WTC11 (cell line): Measurements from ENCODE around the gene SLN. TPM values are rescaled to one million over a fixed set of nuclear protein-coding genes. Genes with fewer than 3 reads are reported as not detected.

Experiments used
- ATAC-seq: fragments of 200-7000 bp; cut with Tn5 transposase; 2 replicates; pipeline ENCODE4 v1.10.0; 2021; ENCODE audit warnings: mild to moderate bottlenecking, moderate library complexity
- CTCF ChIA-PET: fragments of 300-600 bp; sonication (Branson Sonifier 250); formaldehyde crosslinking; loops from one replicate; lab custom pipeline; 2021; ENCODE audit warnings: antibody characterized with exemption; lab: Charles Lee
- POLR2A ChIA-PET: fragments of 350-600 bp; sonication (Branson Sonifier 250); formaldehyde crosslinking; loops from one replicate; lab custom pipeline; 2021; ENCODE audit warnings: antibody characterized with exemption; lab: Charles Lee
- DNase-seq: peaks from one replicate; pipeline ENCODE4 v3.0.0; 2021; ENCODE audit warnings: low spot score
- H3K27ac Mint-ChIP-seq: 2 replicates; pipeline ENCODE4 v1.8.0; 2021; ENCODE audit warnings: mixed read lengths
- H3K27me3 Mint-ChIP-seq: 2 replicates; pipeline ENCODE4 v1.8.0; 2021; ENCODE audit warnings: low read depth, mild to moderate bottlenecking, moderate library complexity, mixed read lengths
- H3K36me3 Mint-ChIP-seq: 2 replicates; pipeline ENCODE4 v1.8.0; 2021; ENCODE audit warnings: mixed read lengths
- H3K4me1 Mint-ChIP-seq: 2 replicates; pipeline ENCODE4 v1.8.0; 2022; ENCODE audit warnings: mixed read lengths
- H3K4me3 Mint-ChIP-seq: 2 replicates; pipeline ENCODE4 v1.8.0; 2021; ENCODE audit warnings: mild to moderate bottlenecking, moderate library complexity, mixed read lengths
- H3K9me3 Mint-ChIP-seq: 2 replicates; pipeline ENCODE4 v1.8.0; 2021; ENCODE audit warnings: mixed read lengths
- AFF4 ChIP-seq: sonication (generic); formaldehyde crosslinking; IDR thresholded peaks from 2 replicates; pipeline ENCODE4 v1.8.1; 2023; ENCODE audit warnings: mild to moderate bottlenecking, missing genetic modification reagents, borderline replicate concordance
- CDX4 ChIP-seq: fragments of 250-450 bp; sonication (Bioruptor Pico); IDR thresholded peaks from 2 replicates; pipeline ENCODE4 v1.9.0; 2021; ENCODE audit warnings: moderate library complexity, mild to moderate bottlenecking, inconsistent platforms, borderline replicate concordance
- FOXJ3 ChIP-seq: sonication (generic); formaldehyde crosslinking; IDR thresholded peaks from 2 replicates; pipeline ENCODE4 v1.9.0; 2021; ENCODE audit warnings: missing genetic modification reagents, mild to moderate bottlenecking, borderline replicate concordance
- GABPB1 ChIP-seq: sonication (generic); formaldehyde crosslinking; IDR thresholded peaks from 2 replicates; pipeline ENCODE4 v1.8.1; 2023; ENCODE audit warnings: mild to moderate bottlenecking, missing genetic modification reagents
- HMGA2 ChIP-seq: fragments of 250-450 bp; sonication (Bioruptor Pico); IDR thresholded peaks from 2 replicates; pipeline ENCODE4 v1.4.0; 2021; ENCODE audit warnings: mild to moderate bottlenecking, moderate library complexity
- JAZF1 ChIP-seq: fragments of 250-450 bp; sonication (Bioruptor Pico); IDR thresholded peaks from 2 replicates; pipeline ENCODE4 v1.9.0; 2021; ENCODE audit warnings: moderate library complexity, mild to moderate bottlenecking, inconsistent platforms
- MLX ChIP-seq: sonication (generic); formaldehyde crosslinking; IDR thresholded peaks from 2 replicates; pipeline ENCODE4 v1.8.1; 2023; ENCODE audit warnings: mild to moderate bottlenecking, missing genetic modification reagents, moderate library complexity
- NFATC4 ChIP-seq: fragments of 250-450 bp; sonication (Bioruptor Pico); IDR thresholded peaks from 2 replicates; pipeline ENCODE4 v1.9.0; 2021; ENCODE audit warnings: mild to moderate bottlenecking
- NR1H2 ChIP-seq: sonication (generic); formaldehyde crosslinking; IDR thresholded peaks from 2 replicates; pipeline ENCODE4 v1.9.0; 2021; ENCODE audit warnings: mild to moderate bottlenecking, moderate library complexity, missing genetic modification reagents
- SOX15 ChIP-seq: fragments of 250-450 bp; sonication (Bioruptor Pico); IDR thresholded peaks from 2 replicates; pipeline ENCODE4 v1.9.0; 2021; ENCODE audit warnings: mild to moderate bottlenecking
- SP1 ChIP-seq: sonication (generic); formaldehyde crosslinking; conservative IDR thresholded peaks from 2 replicates; pipeline ENCODE4 v1.8.1; 2022; ENCODE audit warnings: missing genetic modification reagents
- TCF7 ChIP-seq: sonication (generic); formaldehyde crosslinking; IDR thresholded peaks from 2 replicates; pipeline ENCODE4 v1.8.0; 2022; ENCODE audit warnings: mild to moderate bottlenecking, low read depth, missing genetic modification reagents, moderate library complexity
- TEAD4 ChIP-seq: sonication (generic); formaldehyde crosslinking; IDR thresholded peaks from 2 replicates; pipeline ENCODE4 v1.8.0; 2022; ENCODE audit warnings: mild to moderate bottlenecking, missing genetic modification reagents
- ZNF219 ChIP-seq: sonication (generic); formaldehyde crosslinking; IDR thresholded peaks from 2 replicates; pipeline ENCODE4 v1.8.0; 2023; ENCODE audit warnings: missing genetic modification reagents, mild to moderate bottlenecking, borderline replicate concordance
- ZNF232 ChIP-seq: sonication (generic); formaldehyde crosslinking; IDR thresholded peaks from 2 replicates; pipeline ENCODE4 v1.8.0; 2022; ENCODE audit warnings: mild to moderate bottlenecking, missing genetic modification reagents
- ZNF423 ChIP-seq: fragments of 250-450 bp; sonication (Bioruptor Pico); IDR thresholded peaks from 2 replicates; pipeline ENCODE4 v2.1.2; 2022; ENCODE audit warnings: mild to moderate bottlenecking, moderate library complexity
- total RNA-seq: library from RNA; stranded (reverse); gene quantifications from 3 replicates; pipeline ENCODE4 v1.2.3, GENCODE V29; 2021
- TF ChIP-seq, protein P1 (sequence below): sonication (generic); formaldehyde crosslinking; IDR thresholded peaks from 2 replicates; pipeline ENCODE4 v1.8.0; 2022; ENCODE audit warnings: mild to moderate bottlenecking, missing genetic modification reagents
- TF ChIP-seq, protein P2 (sequence below): sonication (generic); formaldehyde crosslinking; IDR thresholded peaks from 2 replicates; pipeline ENCODE4 v1.8.1; 2022; ENCODE audit warnings: low read depth, missing genetic modification reagents, borderline replicate concordance
- TF ChIP-seq, protein P3 (sequence below): sonication (generic); formaldehyde crosslinking; IDR thresholded peaks from 2 replicates; pipeline ENCODE4 v1.8.0; 2023; ENCODE audit warnings: mild to moderate bottlenecking, missing genetic modification reagents

SLN gene
- total RNA-seq, 1 experiment from 2014 or later = not detected

DNA sequence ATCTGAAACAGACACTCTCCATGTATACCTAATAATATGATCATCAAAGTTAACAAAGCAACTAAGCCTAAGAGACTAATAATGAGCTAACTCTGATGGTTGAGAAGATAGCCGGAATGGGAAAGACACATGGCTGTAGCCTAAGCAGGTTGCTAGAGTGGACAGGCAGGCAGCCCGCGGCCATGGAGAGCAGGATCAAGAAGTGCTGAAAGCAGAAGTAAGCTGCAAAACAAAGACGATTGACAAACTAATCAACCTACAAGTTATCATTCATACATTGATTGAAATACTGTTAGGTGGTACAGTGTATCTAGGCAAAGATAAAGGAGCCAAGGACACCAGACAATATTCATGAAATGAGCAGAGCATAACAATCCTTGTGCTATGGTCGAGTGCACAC is 29.3 kb downstream of the SLN start:
- H3K9me3 Mint-ChIP-seq = no peaks in the 10 kb centered on the region
- ChIA-PET POLR2A (no interaction called here), CTCF (interaction anchor here (1.2 to 1.9 kb wide), 2 partner anchors 10 to 76 kb away, joined by 3 to 8 read pairs; no protein-coding TSS in a partner anchor)
- no peaks in the 10 kb centered on the region for H3K36me3 Mint-ChIP-seq
- ATAC-seq = no peak
- H3K4me3 Mint-ChIP-seq = no peak overlapping the region
- DNase-seq = no peak
- TF ChIP-seq TEAD4 (no peak), MLX (CRISPR knock-in tag) (no peak)
- TF ChIP-seq, protein P1, sequence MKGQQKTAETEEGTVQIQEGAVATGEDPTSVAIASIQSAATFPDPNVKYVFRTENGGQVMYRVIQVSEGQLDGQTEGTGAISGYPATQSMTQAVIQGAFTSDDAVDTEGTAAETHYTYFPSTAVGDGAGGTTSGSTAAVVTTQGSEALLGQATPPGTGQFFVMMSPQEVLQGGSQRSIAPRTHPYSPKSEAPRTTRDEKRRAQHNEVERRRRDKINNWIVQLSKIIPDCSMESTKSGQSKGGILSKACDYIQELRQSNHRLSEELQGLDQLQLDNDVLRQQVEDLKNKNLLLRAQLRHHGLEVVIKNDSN = no peak
- TF ChIP-seq, all 79 proteins: peak for 0
- H3K27me3 Mint-ChIP-seq = peaks cover 7% of the 10 kb centered on the region
- no peaks in the 10 kb centered on the region for H3K4me1 Mint-ChIP-seq
- no peak overlapping the region for H3K27ac Mint-ChIP-seq

- no peaks in the 10 kb centered on the region for H3K9me3 Mint-ChIP-seq
- no peak for DNase-seq
- no peaks in the 10 kb centered on the region for H3K36me3 Mint-ChIP-seq
- no peak overlapping the region for H3K27ac Mint-ChIP-seq
- TF ChIP-seq HMGA2 (no peak), NFATC4 (CRISPR knock-in tag) (no peak), TCF7 (CRISPR knock-in tag) (no peak), ZNF219 (CRISPR knock-in tag) (no peak), SP1 (CRISPR knock-in tag) (no peak), ZNF423 (no peak), FOXJ3 (CRISPR knock-in tag) (no peak)
- TF ChIP-seq, protein P2, sequence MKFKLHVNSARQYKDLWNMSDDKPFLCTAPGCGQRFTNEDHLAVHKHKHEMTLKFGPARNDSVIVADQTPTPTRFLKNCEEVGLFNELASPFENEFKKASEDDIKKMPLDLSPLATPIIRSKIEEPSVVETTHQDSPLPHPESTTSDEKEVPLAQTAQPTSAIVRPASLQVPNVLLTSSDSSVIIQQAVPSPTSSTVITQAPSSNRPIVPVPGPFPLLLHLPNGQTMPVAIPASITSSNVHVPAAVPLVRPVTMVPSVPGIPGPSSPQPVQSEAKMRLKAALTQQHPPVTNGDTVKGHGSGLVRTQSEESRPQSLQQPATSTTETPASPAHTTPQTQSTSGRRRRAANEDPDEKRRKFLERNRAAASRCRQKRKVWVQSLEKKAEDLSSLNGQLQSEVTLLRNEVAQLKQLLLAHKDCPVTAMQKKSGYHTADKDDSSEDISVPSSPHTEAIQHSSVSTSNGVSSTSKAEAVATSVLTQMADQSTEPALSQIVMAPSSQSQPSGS (CRISPR knock-in tag) = no peak
- ChIA-PET CTCF (interaction anchor here (1.2 to 1.9 kb wide), 2 partner anchors 9 to 76 kb away, joined by 3 to 8 read pairs; no protein-coding TSS in a partner anchor), POLR2A (no interaction called here)
- peaks cover 7% of the 10 kb centered on the region for H3K27me3 Mint-ChIP-seq
- ATAC-seq = no peak
- no peak overlapping the region for H3K4me3 Mint-ChIP-seq
- H3K4me1 Mint-ChIP-seq = no peaks in the 10 kb centered on the region
Measured at GRCh38 chr11:107682171-107682570, 29.7 kb downstream of the SLN start.

DNA sequence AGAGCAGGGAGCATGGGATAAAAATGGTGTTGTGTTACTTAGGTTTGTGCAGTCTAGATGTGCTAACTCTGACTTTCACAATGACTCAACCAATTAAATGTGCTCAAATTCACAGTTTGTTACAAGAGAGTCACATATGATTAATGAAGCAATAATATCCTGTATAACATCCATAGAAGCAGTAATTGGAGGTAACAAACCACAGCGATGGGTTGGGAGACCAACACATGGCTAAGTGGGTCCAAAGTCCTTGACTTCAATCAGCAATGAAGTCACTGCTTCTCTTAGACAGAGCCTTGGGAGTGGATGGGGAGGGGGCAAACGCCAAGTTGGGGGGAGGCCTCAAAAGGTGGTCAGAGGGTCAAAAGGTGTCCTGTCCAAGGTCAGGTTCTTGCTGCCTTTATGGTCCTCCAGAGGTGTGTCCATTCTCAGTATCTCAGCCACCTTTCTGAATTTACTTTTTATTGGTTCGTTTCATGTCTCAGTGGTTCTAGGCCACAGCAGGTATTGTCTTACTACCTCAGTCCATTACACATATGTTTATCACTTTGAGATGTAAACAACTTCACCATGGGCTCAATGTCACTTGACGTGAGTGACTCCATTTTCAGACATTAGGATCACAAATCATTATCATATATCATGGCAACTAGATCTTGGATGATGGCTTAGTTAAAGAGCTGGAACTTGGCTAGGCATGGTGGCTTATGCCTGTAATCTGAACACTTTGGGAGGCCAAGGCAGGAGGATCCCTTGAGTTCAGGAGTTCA is 32.4 kb downstream of the SLN start:
- no peak for DNase-seq
- Mint-ChIP-seq H3K4me1 (no peaks in the 10 kb centered on the region), H3K27ac (no peak overlapping the region), H3K9me3 (no peaks in the 10 kb centered on the region), H3K36me3 (no peaks in the 10 kb centered on the region), H3K4me3 (no peak overlapping the region), H3K27me3 (peaks cover 7% of the 10 kb centered on the region)
- POLR2A ChIA-PET = no interaction called here
- CTCF ChIA-PET = no interaction called here
- ATAC-seq = no peak
- TF ChIP-seq GABPB1 (CRISPR knock-in tag) (no peak), NR1H2 (CRISPR knock-in tag) (no peak), CDX4 (no peak), ZNF232 (CRISPR knock-in tag) (no peak), SOX15 (no peak), AFF4 (CRISPR knock-in tag) (no peak), JAZF1 (CRISPR knock-in tag) (no peak), ZNF423 (no peak)
- TF ChIP-seq, protein P3, sequence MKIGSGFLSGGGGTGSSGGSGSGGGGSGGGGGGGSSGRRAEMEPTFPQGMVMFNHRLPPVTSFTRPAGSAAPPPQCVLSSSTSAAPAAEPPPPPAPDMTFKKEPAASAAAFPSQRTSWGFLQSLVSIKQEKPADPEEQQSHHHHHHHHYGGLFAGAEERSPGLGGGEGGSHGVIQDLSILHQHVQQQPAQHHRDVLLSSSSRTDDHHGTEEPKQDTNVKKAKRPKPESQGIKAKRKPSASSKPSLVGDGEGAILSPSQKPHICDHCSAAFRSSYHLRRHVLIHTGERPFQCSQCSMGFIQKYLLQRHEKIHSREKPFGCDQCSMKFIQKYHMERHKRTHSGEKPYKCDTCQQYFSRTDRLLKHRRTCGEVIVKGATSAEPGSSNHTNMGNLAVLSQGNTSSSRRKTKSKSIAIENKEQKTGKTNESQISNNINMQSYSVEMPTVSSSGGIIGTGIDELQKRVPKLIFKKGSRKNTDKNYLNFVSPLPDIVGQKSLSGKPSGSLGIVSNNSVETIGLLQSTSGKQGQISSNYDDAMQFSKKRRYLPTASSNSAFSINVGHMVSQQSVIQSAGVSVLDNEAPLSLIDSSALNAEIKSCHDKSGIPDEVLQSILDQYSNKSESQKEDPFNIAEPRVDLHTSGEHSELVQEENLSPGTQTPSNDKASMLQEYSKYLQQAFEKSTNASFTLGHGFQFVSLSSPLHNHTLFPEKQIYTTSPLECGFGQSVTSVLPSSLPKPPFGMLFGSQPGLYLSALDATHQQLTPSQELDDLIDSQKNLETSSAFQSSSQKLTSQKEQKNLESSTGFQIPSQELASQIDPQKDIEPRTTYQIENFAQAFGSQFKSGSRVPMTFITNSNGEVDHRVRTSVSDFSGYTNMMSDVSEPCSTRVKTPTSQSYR (CRISPR knock-in tag) = no peak
